Vagina (tissue), 2 donors: Measurements from ENCODE around the gene IQGAP2. TPM values are rescaled to one million over a fixed set of nuclear protein-coding genes. Genes with fewer than 3 reads are reported as not detected.

Source experiments
- DNase-seq, 2 donors: peaks; one replicate each; pipeline ENCODE4 v3.0.0-alpha.2; 2017; ENCODE audit errors: extremely low spot score in 2 of 2
- H3K27ac ChIP-seq: fragments of 200-600 bp; sonication (generic); one replicate; pipeline ENCODE4 v1.5.1; 2019
- H3K27me3 ChIP-seq: fragments of 200-600 bp; sonication (generic); one replicate; pipeline ENCODE4 v1.5.1; 2019
- H3K36me3 ChIP-seq, 2 donors: fragments of 200-600 bp; sonication (generic); one replicate each; pipeline ENCODE4 v1.5.1; 2017 to 2019
- H3K4me1 ChIP-seq: fragments of 200-600 bp; sonication (generic); one replicate; pipeline ENCODE4 v1.5.1; 2019
- H3K4me3 ChIP-seq, 2 donors: fragments of 200-600 bp; sonication (generic); 1 replicate in 1 of 2; 2 replicates in 1 of 2; pipeline ENCODE4 v1.5.1; 2016 to 2019
- H3K9me3 ChIP-seq: fragments of 200-600 bp; sonication (generic); one replicate; pipeline ENCODE4 v1.5.1; 2019
- CTCF ChIP-seq, 3 experiments: fragments of 450-650 bp in 2 of 3; fragments of 200-600 bp in 1 of 3; sonication (generic) in 1 of 3; IDR thresholded peaks; one replicate each; pipeline ENCODE4 v1.5.1; 2017 to 2019; ENCODE audit warnings: antibody characterized with exemption in 3 of 3, mild to moderate bottlenecking in 2 of 3, moderate library complexity in 2 of 3
- POLR2A ChIP-seq, 2 donors: fragments of 450-650 bp; IDR thresholded peaks; one replicate each; pipeline ENCODE4 v1.6.1; 2017; ENCODE audit warnings: antibody characterized with exemption in 2 of 2, mild to moderate bottlenecking in 2 of 2, moderate library complexity in 2 of 2
- POLR2AphosphoS5 ChIP-seq, 2 donors: sonication (generic); formaldehyde crosslinking; IDR thresholded peaks; one replicate each; pipeline ENCODE4 v1.9.0; 2017; ENCODE audit warnings: antibody characterized with exemption in 2 of 2, mild to moderate bottlenecking in 2 of 2, low read depth in 1 of 2; ENCODE audit not compliant: insufficient read depth in 1 of 2
- intact Hi-C: fragments of 100-400 bp; cut with DNase I; formaldehyde crosslinking; loops from one replicate; pipeline ENCODE4 v1.15.1; 2023
- total RNA-seq: library from RNA; depleted of rRNA; stranded (reverse); fragments of >200 nt; gene quantifications from one replicate; pipeline ENCODE4 v1.2.3, GENCODE V29; 2016

The IQGAP2 gene
- total RNA-seq, 1 donor from 2014 or later, result 8.6 TPM

DNA sequence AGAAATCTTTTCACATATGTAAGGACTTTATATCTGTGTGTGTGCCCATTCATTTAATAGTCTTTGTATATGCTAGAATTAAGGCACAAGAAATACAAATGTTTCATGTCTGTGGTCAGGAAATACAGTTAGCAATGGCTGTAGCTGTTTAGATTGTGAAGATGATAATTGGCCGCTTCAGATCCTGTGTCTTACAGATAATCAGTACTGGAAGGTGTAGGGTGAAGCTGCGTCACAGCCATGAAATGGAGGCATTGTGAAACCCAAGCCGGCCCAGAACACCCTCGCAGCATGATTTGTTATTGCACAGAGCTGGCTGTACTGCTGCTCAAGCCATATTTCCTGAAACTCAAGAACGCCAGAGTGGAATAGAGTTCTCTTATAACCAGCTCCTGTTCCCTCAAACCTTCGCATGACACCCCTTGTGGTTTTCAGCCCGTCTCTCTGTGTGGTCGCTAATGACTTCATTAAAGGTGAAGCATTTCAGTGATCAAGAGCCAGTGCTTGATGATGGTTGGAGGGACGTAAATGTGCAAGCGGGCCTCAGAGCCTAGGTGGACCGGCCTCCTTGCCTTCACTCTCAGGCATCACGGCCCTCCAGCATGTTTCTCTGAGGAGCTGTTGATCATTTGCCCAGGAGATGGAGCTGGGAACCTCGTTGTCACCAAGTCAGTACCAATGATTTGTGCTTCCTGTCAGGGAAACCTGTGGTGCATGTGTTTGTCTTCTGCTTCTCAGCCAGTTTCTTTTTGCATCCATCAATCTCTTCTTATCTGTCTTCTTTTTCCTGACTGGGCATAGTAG lies 140.0 kb downstream of the IQGAP2 start:
- no peaks in the 10 kb centered on the region for H3K36me3 ChIP-seq
- TF ChIP-seq POLR2A (IDR thresholded peaks at IDR 0.05) (no peak), POLR2AphosphoS5 (IDR thresholded peaks at IDR 0.05; ENCODE audit: insufficient read depth in 1 of 2, low read depth in 1 of 2) (no peak), CTCF (IDR thresholded peaks at IDR 0.05) (no peak)
- intact Hi-C loops, result no loop called here
- H3K9me3 ChIP-seq, result no peaks in the 10 kb centered on the region
- peaks cover 20% of the 10 kb centered on the region for H3K4me1 ChIP-seq
- no peak overlapping the region for H3K27ac ChIP-seq
- no peak overlapping the region for H3K4me3 ChIP-seq
- DNase-seq, result no peak
- no peaks in the 10 kb centered on the region for H3K27me3 ChIP-seq

- H3K4me3 ChIP-seq, result no peak overlapping the region
- TF ChIP-seq POLR2AphosphoS5 (IDR thresholded peaks at IDR 0.05; ENCODE audit: insufficient read depth in 1 of 2, low read depth in 1 of 2) (no peak), POLR2A (IDR thresholded peaks at IDR 0.05) (no peak), CTCF (IDR thresholded peaks at IDR 0.05) (peak in 2 of 3 experiments; percentile 22 to 33)
- H3K27ac ChIP-seq, result no peak overlapping the region
- no peak for DNase-seq
- no peaks in the 10 kb centered on the region for H3K36me3 ChIP-seq
- H3K9me3 ChIP-seq, result no peaks in the 10 kb centered on the region
- intact Hi-C loops, result no loop called here
- H3K27me3 ChIP-seq, result no peaks in the 10 kb centered on the region
- peaks cover 27% of the 10 kb centered on the region for H3K4me1 ChIP-seq
These were observed 141.3 kb downstream of the IQGAP2 start for GRCh38 chr5:76544268-76544926.

DNA sequence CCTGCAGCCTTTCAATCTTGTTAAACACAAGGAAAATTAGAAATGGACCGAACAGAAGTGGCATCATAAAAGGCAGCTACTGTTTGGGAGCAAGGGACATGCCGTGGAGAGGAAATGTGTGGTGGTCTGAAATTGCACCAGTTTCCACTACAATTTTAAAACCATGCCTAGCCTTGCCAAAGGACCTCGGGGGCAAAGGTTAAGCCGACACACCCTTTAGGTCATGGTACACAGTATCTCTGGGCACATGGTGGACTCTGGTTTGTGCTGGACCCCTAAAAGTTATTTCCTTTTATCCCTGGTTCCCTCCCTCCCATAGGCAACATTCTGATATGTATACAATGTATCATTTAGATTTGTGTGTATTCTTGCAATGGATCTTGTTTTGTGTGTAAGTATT lies 142.1 kb downstream of the IQGAP2 start:
- H3K4me1 ChIP-seq, result peaks cover 27% of the 10 kb centered on the region
- H3K9me3 ChIP-seq, result no peaks in the 10 kb centered on the region
- H3K27me3 ChIP-seq, result no peaks in the 10 kb centered on the region
- H3K4me3 ChIP-seq, result no peak overlapping the region
- no peak for DNase-seq
- H3K36me3 ChIP-seq, result no peaks in the 10 kb centered on the region
- TF ChIP-seq CTCF (IDR thresholded peaks at IDR 0.05) (no peak), POLR2AphosphoS5 (IDR thresholded peaks at IDR 0.05; ENCODE audit: insufficient read depth in 1 of 2, low read depth in 1 of 2) (no peak), POLR2A (IDR thresholded peaks at IDR 0.05) (no peak)
- no peak overlapping the region for H3K27ac ChIP-seq
- intact Hi-C loops, result no loop called here

DNA sequence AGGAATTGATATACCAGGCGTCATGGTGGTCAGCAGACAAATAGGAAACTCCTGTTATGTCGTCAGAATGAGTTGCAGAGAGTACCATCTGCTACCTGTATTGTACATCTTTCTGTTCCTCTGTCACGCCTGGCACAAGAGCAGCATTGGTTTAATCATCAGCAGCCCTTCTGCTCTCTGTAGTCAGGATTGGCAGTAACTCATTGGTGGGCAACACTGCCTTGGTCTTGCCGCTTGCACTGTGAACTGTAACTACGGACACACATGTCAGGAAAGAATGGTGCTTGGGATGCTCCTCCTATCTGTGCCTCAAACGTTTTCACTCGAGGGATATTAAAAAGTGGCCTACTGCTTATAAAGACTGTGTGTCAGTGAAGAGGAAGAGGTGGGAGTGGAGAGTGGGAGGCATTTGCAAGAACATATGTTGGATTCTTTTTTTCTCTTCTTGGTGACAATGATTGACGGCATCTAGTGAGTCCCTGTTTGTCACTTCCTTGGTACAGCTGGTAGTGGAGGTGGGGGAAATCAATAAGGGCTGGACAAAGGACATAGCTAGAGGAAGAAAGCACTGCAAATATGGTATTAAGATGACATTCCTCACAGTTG lies 143.5 kb downstream of the IQGAP2 start:
- no peaks in the 10 kb centered on the region for H3K27me3 ChIP-seq
- no peak for DNase-seq
- H3K4me1 ChIP-seq, result peaks cover 27% of the 10 kb centered on the region
- no peaks in the 10 kb centered on the region for H3K9me3 ChIP-seq
- no peaks in the 10 kb centered on the region for H3K36me3 ChIP-seq
- no peak for TF ChIP-seq POLR2AphosphoS5 (IDR thresholded peaks at IDR 0.05; ENCODE audit: insufficient read depth in 1 of 2, low read depth in 1 of 2)
- TF ChIP-seq POLR2A (IDR thresholded peaks at IDR 0.05), result no peak
- TF ChIP-seq CTCF (IDR thresholded peaks at IDR 0.05), result no peak
- no peak overlapping the region for H3K4me3 ChIP-seq
- H3K27ac ChIP-seq, result peak overlapping the region; percentile 43
- intact Hi-C loops, result no loop called here
